PC-9 (cell line): ENCODE measurements around the gene FLNB.

Experiments used
- EZH2 ChIP-seq: fragments of 200-600 bp; sonication (generic); IDR thresholded peaks from 2 replicates; pipeline ENCODE4 v1.8.0; 2017; ENCODE audit warnings: antibody characterized with exemption, low read depth
- TF ChIP-seq, protein P1 (sequence below): fragments of 200-600 bp; sonication (generic); conservative IDR thresholded peaks from 2 replicates; pipeline ENCODE4 v1.6.1; 2017; ENCODE audit warnings: mixed run types, antibody characterized with exemption, mild to moderate bottlenecking, moderate library complexity

DNA sequence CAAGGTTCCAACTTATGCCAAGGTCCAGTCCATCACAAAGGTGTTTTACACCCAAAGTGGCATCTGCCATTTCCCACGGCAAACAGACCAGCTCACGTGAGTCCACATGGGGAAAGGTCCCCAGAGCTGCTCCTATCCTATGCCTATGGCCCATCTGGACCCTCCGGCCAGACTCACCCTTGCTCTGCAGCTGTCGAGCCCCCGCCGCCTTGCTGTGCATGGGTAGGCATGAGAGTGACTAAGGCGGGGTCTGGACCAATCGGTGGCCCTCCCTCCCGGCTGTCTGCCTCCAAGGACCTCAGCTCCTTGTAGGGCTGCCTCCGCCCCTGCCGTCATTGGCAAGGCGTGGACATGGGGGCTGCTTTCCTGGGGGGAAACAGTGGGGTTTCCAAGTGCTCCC, 175.7 kb downstream of the FLNB start:
- TF ChIP-seq, protein P1, sequence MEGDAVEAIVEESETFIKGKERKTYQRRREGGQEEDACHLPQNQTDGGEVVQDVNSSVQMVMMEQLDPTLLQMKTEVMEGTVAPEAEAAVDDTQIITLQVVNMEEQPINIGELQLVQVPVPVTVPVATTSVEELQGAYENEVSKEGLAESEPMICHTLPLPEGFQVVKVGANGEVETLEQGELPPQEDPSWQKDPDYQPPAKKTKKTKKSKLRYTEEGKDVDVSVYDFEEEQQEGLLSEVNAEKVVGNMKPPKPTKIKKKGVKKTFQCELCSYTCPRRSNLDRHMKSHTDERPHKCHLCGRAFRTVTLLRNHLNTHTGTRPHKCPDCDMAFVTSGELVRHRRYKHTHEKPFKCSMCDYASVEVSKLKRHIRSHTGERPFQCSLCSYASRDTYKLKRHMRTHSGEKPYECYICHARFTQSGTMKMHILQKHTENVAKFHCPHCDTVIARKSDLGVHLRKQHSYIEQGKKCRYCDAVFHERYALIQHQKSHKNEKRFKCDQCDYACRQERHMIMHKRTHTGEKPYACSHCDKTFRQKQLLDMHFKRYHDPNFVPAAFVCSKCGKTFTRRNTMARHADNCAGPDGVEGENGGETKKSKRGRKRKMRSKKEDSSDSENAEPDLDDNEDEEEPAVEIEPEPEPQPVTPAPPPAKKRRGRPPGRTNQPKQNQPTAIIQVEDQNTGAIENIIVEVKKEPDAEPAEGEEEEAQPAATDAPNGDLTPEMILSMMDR: no peak
- TF ChIP-seq EZH2: no peak
